Testis (tissue), 2 donors: ENCODE measurements around the gene PDLIM7.
"Not testable (repeated sequence)": the region's sequence is repeated elsewhere in the genome, so short reads cannot be mapped to it uniquely, and the experiment has no call there.

Experiments
- POLR2A ChIP-seq: fragments of 450-650 bp; IDR thresholded peaks from one replicate; pipeline ENCODE4 v1.6.1; 2017; ENCODE audit warnings: antibody characterized with exemption, mild to moderate bottlenecking, moderate library complexity
- TF ChIP-seq, protein P1 (sequence below), 3 experiments: fragments of 450-650 bp in 2 of 3; fragments of 200-600 bp in 1 of 3; sonication (generic) in 1 of 3; IDR thresholded peaks; one replicate each; pipeline ENCODE4 v1.5.1; 2016 to 2019; ENCODE audit warnings: antibody characterized with exemption in 3 of 3, mild to moderate bottlenecking in 2 of 3, moderate library complexity in 1 of 3

- TF ChIP-seq, protein P1, sequence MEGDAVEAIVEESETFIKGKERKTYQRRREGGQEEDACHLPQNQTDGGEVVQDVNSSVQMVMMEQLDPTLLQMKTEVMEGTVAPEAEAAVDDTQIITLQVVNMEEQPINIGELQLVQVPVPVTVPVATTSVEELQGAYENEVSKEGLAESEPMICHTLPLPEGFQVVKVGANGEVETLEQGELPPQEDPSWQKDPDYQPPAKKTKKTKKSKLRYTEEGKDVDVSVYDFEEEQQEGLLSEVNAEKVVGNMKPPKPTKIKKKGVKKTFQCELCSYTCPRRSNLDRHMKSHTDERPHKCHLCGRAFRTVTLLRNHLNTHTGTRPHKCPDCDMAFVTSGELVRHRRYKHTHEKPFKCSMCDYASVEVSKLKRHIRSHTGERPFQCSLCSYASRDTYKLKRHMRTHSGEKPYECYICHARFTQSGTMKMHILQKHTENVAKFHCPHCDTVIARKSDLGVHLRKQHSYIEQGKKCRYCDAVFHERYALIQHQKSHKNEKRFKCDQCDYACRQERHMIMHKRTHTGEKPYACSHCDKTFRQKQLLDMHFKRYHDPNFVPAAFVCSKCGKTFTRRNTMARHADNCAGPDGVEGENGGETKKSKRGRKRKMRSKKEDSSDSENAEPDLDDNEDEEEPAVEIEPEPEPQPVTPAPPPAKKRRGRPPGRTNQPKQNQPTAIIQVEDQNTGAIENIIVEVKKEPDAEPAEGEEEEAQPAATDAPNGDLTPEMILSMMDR (IDR thresholded peaks at IDR 0.05), result not testable (repeated sequence)
- TF ChIP-seq POLR2A, result not testable (repeated sequence)
Observed at GRCh38 chr5:177534433-177534832, 37.0 kb upstream of the PDLIM7 start.
